Activated T-cell treated with anti-CD3 and anti-CD28 coated beads, Interleukin-2, amount 50 U/mL, for 24 hours (primary cell): ENCODE measurements around the gene LANCL3.

Experiments used
- DNase-seq: peaks from one replicate; pipeline ENCODE4 v3.0.0-alpha.2; 2020
- H3K27ac Mint-ChIP-seq: 2 replicates; pipeline ENCODE4 v1.8.0; 2020; ENCODE audit warnings: mild to moderate bottlenecking, mixed read lengths
- H3K27me3 Mint-ChIP-seq: 2 replicates; pipeline ENCODE4 v1.8.0; 2020; ENCODE audit warnings: mixed read lengths
- H3K36me3 Mint-ChIP-seq: 2 replicates; pipeline ENCODE4 v1.8.0; 2020; ENCODE audit warnings: low read depth, mixed read lengths
- H3K4me1 Mint-ChIP-seq: 2 replicates; pipeline ENCODE4 v1.8.0; 2020; ENCODE audit warnings: low read depth, mixed read lengths
- H3K4me3 Mint-ChIP-seq: 2 replicates; pipeline ENCODE4 v1.8.0; 2020; ENCODE audit warnings: mild to moderate bottlenecking, moderate library complexity, mixed read lengths
- H3K9me3 Mint-ChIP-seq: 2 replicates; pipeline ENCODE4 v1.8.0; 2020; ENCODE audit warnings: mixed read lengths

LANCL3 gene

DNA sequence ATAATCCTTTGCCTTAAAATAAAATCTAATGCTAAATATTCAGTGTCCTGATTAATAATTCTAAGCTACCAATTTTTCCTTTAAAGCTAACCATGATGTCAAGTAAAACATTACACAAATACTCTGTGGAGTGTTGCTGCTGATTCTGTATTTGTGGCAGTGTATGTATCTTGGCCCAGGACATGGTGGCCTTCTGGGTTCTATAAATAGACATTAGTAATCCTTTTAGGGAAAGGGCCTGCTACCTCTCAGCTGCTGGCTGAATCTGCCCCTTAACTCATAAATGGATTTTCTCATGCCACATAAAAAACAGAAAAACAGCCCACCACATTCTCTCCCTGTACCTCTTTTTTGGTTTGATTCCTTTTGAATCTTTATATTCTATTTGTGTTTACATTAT is 113.0 kb downstream of the LANCL3 start:
- DNase-seq = no peak
- H3K9me3 Mint-ChIP-seq = no peaks in the 10 kb centered on the region
- H3K4me1 Mint-ChIP-seq = peaks cover 6% of the 10 kb centered on the region
- no peak overlapping the region for H3K4me3 Mint-ChIP-seq
- no peak overlapping the region for H3K27ac Mint-ChIP-seq
- H3K36me3 Mint-ChIP-seq = no peaks in the 10 kb centered on the region
- peaks cover 44% of the 10 kb centered on the region for H3K27me3 Mint-ChIP-seq

DNA sequence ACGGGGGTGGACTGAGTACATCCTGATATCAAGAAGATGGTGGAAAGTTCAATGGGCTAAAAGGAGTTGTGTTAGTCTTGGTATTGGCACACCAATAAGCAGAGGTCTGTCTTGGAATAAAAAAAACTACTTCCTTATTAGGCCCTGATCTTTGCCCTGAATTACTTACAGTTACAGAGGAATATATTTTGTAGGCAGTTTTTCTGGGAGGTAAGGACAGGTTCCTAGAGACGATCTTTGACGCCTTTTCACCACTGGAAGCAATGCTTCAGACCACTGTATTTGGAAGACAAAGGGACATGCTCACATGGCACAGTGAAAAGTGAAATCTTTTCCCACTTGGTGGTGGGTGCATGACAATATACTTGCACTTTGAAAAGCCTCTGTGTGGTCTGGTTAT is 113.5 kb downstream of the LANCL3 start:
- Mint-ChIP-seq H3K9me3 (no peaks in the 10 kb centered on the region), H3K36me3 (no peaks in the 10 kb centered on the region), H3K27me3 (peaks cover 40% of the 10 kb centered on the region), H3K4me1 (peaks cover 6% of the 10 kb centered on the region), H3K27ac (no peak overlapping the region), H3K4me3 (no peak overlapping the region)
- DNase-seq = no peak

DNA sequence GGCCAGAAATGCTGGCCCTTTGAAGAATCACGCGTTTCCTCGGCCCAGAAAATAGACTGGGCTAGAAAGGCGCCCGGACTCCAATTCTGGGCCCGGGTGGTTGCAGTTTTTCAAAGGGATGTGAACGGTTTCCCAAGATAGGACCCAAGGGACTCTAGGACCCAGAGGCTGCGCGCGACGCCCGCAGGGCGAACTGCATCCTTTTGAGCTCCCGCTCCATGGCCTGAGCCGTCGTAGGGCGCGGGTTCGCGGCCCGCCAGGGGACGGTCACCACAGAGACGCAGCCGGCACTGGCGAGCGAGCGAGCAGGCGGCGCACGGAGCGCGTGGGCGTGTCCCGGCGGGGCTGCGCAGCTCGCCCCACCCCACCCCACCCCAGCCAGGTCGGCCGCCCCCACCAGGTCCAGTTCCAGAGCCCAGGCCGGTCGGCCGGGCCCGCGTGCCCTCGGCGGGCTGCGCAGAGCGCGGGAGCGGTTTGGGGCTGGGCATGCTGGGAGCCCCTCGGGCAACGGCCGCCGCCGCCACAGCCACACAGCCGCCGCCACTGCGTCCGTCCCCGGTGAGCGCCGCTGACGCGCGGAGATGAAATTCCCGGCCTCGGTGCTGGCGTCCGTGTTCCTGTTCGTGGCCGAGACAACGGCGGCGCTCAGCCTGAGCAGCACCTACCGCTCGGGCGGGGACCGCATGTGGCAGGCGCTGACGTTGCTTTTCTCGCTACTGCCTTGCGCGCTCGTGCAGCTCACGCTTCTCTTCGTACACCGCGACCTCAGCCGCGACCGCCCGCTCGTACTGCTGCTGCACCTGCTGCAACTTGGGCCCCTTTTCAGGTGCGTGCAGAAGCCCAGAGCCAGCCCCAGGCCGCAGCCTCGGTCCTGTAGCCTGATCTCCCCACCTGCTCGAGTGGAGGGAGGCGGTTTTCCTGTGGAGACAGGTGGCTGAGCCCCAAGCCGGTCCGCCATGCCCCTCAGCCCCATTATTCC is 114.2 kb downstream of the LANCL3 start, which contains the start of gene XK:
Gene XK, plus strand, starts transcription at position 411 of the 979 bp plus-strand sequence. Its CDS starts 171 bp downstream, at position 582.
- no peaks in the 10 kb centered on the region for H3K36me3 Mint-ChIP-seq
- no peak within 1 kb of the TSS for H3K27ac Mint-ChIP-seq
- H3K27me3 Mint-ChIP-seq = peaks cover 35% of the 10 kb centered on the region
- DNase-seq = peak; percentile 68
- H3K9me3 Mint-ChIP-seq = no peaks in the 10 kb centered on the region
- peaks cover 6% of the 10 kb centered on the region for H3K4me1 Mint-ChIP-seq
- peak within 1 kb of the TSS; percentile 62 for H3K4me3 Mint-ChIP-seq

DNA sequence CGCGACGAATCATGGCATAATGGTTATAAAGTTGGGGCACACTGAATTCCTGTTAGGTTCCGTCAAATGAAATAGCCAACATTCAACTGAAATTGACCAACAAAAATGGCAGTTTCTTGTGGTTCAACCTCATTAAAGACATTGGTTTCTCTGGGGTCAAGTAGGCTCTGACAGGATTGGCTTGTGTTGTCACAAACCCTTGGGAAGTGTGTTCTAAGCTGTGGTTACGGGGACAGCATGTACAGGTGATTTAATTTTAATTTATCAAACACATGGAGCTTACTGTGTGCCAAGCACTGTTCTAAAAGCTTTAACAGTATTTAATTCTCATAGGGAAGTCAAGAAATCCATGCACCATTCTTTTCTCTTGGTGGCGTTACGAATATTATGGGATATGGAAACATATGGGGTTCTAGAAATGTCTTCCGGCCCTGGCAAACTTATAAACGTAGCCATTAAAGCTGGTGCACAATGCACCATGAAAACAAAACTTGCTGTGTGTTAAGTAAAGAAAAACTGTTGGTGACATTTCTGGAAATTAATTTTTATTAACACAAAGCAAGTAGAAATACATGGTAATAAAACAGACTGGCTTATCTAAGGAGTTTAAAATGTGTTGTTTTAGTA is 115.0 kb downstream of the LANCL3 start:
- peaks cover 6% of the 10 kb centered on the region for H3K4me1 Mint-ChIP-seq
- H3K27ac Mint-ChIP-seq = no peak overlapping the region
- H3K36me3 Mint-ChIP-seq = no peaks in the 10 kb centered on the region
- H3K4me3 Mint-ChIP-seq = peak overlapping the region; percentile 62
- DNase-seq = no peak
- H3K9me3 Mint-ChIP-seq = no peaks in the 10 kb centered on the region
- peaks cover 37% of the 10 kb centered on the region for H3K27me3 Mint-ChIP-seq

DNA sequence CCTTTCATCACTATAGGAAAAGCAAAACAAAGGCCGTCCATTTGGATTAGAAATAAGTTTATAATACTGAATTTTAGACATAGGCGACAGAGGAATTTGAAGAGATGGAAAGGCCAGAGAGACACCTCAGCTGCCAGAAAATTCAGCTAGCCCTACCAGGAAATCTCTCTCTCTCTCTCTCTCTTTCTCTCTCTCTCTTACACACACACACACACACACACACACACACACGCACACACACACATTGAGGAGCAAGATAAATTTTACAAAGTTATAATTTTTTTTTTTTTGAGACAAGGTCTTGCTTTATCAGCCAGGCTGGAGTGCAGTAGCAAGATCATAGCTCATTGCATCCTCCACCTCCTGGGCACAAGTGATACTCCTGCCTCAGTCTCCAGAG is 115.5 kb downstream of the LANCL3 start:
- Mint-ChIP-seq H3K4me3 (no peak overlapping the region), H3K27me3 (peaks cover 34% of the 10 kb centered on the region)

DNA sequence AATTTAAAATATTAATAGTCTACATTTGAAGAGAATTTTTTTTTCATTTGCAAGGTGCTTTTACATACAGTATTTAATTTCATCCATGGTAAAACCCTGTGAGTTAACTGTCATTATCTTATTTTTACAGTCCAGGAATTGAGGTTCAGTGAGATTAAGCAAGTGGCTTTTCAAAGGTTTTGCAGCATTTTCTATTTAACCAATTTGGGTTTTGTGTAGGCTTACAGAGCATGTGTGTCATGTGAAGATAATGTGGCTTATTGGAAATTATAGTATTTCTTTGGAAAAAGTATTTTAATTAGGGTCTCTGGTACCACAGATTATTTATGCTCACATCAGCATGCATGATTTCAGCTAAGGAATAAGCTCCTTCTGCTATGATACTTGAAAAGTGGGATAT is 118.7 kb downstream of the LANCL3 start:
- Mint-ChIP-seq H3K27me3 (peaks cover 32% of the 10 kb centered on the region), H3K4me3 (no peak overlapping the region), H3K4me1 (peaks cover 6% of the 10 kb centered on the region), H3K9me3 (no peaks in the 10 kb centered on the region), H3K27ac (no peak overlapping the region), H3K36me3 (no peaks in the 10 kb centered on the region)
- DNase-seq = no peak

More for the DNA sequence above, 115.5 kb downstream of the LANCL3 start:
- no peaks in the 10 kb centered on the region for H3K9me3 Mint-ChIP-seq
- H3K36me3 Mint-ChIP-seq = no peaks in the 10 kb centered on the region
- no peak for DNase-seq
- H3K27ac Mint-ChIP-seq = no peak overlapping the region
- peaks cover 6% of the 10 kb centered on the region for H3K4me1 Mint-ChIP-seq

DNA sequence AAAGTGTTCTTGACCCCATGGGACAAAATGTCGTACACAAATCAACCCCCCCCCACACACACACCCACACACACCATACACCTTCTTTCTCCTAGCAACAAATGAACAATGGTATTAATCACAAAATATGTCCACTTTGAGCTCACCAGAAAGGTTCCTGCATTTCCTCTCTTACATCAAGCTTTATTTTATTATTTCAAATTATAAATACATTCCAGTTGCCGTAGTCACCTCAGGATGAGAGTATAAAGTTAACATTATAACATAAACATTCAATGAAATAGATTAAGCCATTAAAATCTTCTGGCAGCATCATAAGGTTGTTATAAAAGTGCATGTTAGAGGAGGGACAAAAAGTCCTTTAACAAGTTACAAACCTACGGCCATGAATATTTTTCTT is 121.5 kb downstream of the LANCL3 start:
- no peaks in the 10 kb centered on the region for H3K36me3 Mint-ChIP-seq
- no peaks in the 10 kb centered on the region for H3K4me1 Mint-ChIP-seq
- no peaks in the 10 kb centered on the region for H3K9me3 Mint-ChIP-seq
- H3K27ac Mint-ChIP-seq = no peak overlapping the region
- no peak for DNase-seq
- H3K4me3 Mint-ChIP-seq = no peak overlapping the region
- H3K27me3 Mint-ChIP-seq = peaks cover 25% of the 10 kb centered on the region

DNA sequence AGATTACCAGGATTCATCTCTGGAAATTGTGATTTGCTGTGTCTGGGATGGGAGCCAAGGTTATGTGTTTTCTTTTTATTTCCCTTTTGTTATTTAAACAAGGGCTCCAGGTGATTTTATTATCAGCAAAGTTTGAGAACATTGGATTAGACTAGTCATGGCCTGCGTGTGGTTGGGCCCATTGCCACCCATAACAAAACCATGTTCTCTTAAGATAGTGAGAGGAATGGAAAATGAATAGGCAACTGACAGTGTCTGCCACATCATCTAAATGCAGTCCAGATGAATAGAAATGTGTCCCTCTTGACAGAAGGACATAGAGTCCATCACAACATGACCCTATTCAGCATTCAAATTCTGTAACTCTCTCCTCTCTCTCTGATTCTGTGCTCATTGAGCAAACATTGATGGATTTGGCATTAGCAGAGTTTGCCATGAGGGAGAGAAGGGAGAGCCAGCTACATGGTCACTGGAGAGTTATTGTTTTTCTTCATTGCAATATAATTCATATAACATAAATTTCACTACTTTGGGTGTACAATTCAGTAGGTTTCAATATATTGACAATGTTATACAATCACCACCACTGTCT is 125.8 kb downstream of the LANCL3 start:
- Mint-ChIP-seq H3K27me3 (peaks cover 24% of the 10 kb centered on the region), H3K9me3 (no peaks in the 10 kb centered on the region), H3K36me3 (no peaks in the 10 kb centered on the region), H3K27ac (no peak overlapping the region), H3K4me3 (no peak overlapping the region), H3K4me1 (no peaks in the 10 kb centered on the region)
- DNase-seq = no peak

DNA sequence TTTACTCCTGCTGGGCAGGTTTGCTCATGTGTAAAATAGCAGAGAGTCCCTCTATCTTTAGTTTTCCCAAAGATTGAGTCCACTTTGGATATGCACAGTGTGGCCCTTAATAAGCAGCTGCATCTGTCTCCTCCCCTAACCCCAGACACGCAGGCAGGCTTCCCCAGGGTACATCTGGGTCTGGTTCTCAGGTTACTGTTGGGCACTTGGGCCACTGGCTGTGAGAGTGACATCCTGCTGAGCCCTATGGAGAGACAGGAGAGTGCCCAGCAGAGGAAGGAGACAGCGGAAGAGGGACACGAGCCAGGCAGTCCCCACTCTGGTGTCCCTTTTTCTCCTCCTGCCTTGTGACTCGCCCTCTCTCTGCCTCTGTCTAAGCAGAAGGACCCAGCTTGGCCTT is 130.1 kb downstream of the LANCL3 start:
- Mint-ChIP-seq H3K27ac (no peak overlapping the region), H3K36me3 (no peaks in the 10 kb centered on the region), H3K4me1 (no peaks in the 10 kb centered on the region), H3K4me3 (no peak overlapping the region), H3K27me3 (peaks cover 13% of the 10 kb centered on the region), H3K9me3 (no peaks in the 10 kb centered on the region)
- no peak for DNase-seq

DNA sequence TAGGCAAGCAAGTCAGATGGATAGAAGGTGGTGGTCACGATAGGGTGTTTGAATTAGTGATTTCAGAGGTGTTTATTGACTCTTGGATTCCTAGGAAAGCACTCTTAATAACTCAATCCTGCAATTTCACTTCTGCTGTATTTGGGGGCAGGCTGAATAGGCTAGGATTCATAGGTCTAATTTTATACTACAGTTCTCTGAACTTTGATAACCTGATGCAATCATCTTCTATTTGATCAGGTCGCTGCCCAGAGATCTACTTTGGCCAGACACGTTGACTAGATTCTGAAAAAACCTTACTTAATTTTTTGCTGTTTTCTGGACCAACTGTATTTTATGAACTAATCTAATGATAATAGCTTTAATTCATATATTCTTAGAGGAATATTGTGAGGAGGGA is 140.5 kb downstream of the LANCL3 start:
- Mint-ChIP-seq H3K4me1 (peaks cover 3% of the 10 kb centered on the region), H3K27ac (no peak overlapping the region), H3K4me3 (no peak overlapping the region), H3K36me3 (no peaks in the 10 kb centered on the region), H3K9me3 (no peaks in the 10 kb centered on the region), H3K27me3 (peaks cover 51% of the 10 kb centered on the region)
- no peak for DNase-seq

DNA sequence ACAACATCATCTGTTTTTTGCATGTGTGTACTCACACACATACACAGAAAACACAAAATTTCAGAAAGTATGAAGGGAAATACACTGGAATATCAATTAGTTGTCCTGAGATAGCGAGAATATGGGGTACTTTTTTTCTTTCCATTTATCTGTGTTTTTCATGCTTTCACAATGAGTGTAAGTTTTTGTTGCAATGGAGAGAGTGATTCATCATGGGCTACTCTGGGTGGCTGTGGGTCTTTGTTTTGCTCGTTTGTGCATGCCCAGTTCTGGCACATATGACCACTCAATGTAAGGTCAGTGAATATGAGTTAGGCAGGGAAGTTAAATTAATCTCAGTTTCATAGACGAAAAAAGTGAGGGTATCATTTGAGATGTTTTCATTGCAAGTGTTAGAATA is 141.0 kb downstream of the LANCL3 start:
- H3K27me3 Mint-ChIP-seq = peaks cover 52% of the 10 kb centered on the region
- H3K27ac Mint-ChIP-seq = no peak overlapping the region
- H3K36me3 Mint-ChIP-seq = no peaks in the 10 kb centered on the region
- H3K9me3 Mint-ChIP-seq = no peaks in the 10 kb centered on the region
- DNase-seq = no peak
- H3K4me1 Mint-ChIP-seq = peaks cover 3% of the 10 kb centered on the region
- H3K4me3 Mint-ChIP-seq = no peak overlapping the region

DNA sequence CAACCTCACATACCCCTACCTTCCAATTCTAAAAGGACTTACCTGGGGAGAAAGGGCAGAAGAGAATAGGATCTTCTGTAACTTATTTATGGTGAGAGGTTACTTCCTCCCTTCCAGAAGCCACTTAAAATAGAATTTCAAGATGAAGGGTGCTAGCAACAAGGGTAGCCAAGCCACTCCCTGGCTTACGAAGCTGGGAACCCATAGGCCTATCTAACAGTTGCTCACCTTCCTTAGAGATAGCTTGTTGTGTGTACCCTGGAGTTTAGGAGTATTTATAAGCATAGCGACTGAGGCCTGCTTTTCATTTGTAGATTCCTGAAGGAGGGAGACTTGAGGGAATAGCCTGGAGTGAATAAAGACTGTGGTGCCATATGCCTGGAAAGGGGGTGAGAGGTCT is 143.0 kb downstream of the LANCL3 start:
- H3K9me3 Mint-ChIP-seq = no peaks in the 10 kb centered on the region
- H3K4me1 Mint-ChIP-seq = peaks cover 3% of the 10 kb centered on the region
- no peak overlapping the region for H3K4me3 Mint-ChIP-seq
- no peak for DNase-seq
- no peak overlapping the region for H3K27ac Mint-ChIP-seq
- peaks cover 51% of the 10 kb centered on the region for H3K27me3 Mint-ChIP-seq
- H3K36me3 Mint-ChIP-seq = no peaks in the 10 kb centered on the region

DNA sequence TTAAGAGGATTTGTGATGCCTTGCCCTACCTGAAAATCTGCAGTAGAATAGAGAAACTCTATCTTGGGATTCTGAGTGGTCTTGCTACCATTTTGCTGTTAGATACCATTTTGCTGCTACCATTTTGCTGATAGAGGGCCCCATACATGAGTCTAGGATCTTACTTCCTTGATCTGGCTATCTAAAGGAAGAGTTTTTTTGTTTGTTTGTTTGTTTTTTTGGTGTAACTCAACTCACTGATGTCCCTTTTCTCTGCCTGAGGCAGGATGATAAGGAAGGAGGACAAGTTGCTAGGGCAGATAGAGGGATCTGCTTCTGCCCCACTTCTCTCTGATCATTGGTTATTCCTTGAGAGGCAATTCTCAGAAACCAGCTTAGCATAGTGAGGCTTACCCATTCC is 145.1 kb downstream of the LANCL3 start:
- Mint-ChIP-seq H3K27me3 (peaks cover 50% of the 10 kb centered on the region), H3K4me1 (peaks cover 3% of the 10 kb centered on the region), H3K9me3 (no peaks in the 10 kb centered on the region), H3K36me3 (no peaks in the 10 kb centered on the region), H3K27ac (no peak overlapping the region), H3K4me3 (no peak overlapping the region)
- no peak for DNase-seq

DNA sequence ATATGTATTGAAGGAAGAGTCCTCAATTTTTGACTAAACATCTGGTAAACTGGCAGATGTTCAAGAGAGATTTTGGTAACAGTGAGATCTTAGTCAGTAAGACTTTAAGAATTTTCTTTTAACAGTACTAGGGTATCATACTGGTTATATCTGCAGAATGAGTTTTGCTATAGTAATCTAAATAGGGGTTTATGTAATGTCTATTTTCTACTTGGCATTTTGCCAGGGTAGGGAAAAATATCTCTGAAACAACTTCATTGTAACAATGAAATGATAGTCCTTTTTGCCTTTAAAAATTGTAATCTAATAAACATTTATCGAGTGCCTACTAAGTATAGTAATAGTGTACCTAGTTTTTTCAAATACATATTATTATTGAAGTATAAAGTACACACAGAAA is 146.2 kb downstream of the LANCL3 start:
- no peaks in the 10 kb centered on the region for H3K9me3 Mint-ChIP-seq
- no peak overlapping the region for H3K27ac Mint-ChIP-seq
- DNase-seq = no peak
- H3K4me3 Mint-ChIP-seq = no peak overlapping the region
- H3K27me3 Mint-ChIP-seq = peaks cover 55% of the 10 kb centered on the region
- no peaks in the 10 kb centered on the region for H3K36me3 Mint-ChIP-seq
- no peaks in the 10 kb centered on the region for H3K4me1 Mint-ChIP-seq

DNA sequence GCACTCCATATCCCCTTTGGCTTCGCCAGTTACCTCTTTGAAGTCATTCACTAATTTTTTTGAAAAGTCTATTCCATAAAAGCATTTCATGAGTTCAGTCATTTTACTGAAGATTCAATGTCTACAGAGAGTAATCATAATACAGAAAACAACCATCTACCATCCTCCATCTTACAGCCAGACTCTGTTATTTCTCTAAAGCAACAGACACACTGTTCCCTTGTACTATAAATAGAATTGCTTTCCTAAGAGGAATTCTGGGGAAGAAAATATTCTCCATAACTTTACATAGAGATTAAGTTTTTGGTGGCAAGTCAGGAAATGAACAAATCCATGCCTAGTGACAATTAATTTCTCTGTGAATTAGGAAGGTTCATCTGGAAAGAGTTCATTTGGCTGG is 151.1 kb downstream of the LANCL3 start:
- H3K4me3 Mint-ChIP-seq = no peak overlapping the region
- no peak overlapping the region for H3K27ac Mint-ChIP-seq
- no peaks in the 10 kb centered on the region for H3K36me3 Mint-ChIP-seq
- no peaks in the 10 kb centered on the region for H3K9me3 Mint-ChIP-seq
- no peaks in the 10 kb centered on the region for H3K4me1 Mint-ChIP-seq
- peaks cover 59% of the 10 kb centered on the region for H3K27me3 Mint-ChIP-seq
- DNase-seq = no peak
